ENCODE results near the gene NEAT1. TPM values are rescaled to one million over a fixed set of nuclear protein-coding genes. Genes with fewer than 3 reads are reported as not detected.

Gene NEAT1
- total RNA-seq, 1 donor from 2014 or later = 229 TPM

- H3K36me3 Mint-ChIP-seq = peaks cover 7% of the 10 kb centered on the region
- peak overlapping the region; percentile 99 for H3K27ac Mint-ChIP-seq
- peaks cover 51% of the 10 kb centered on the region for H3K4me1 Mint-ChIP-seq (ENCODE audit: unreplicated experiment)
- no peak for DNase-seq (ENCODE audit: extremely low spot score, unreplicated experiment)
- H3K4me3 Mint-ChIP-seq = peak overlapping the region; percentile 80
- no peaks in the 10 kb centered on the region for H3K9me3 Mint-ChIP-seq
- peaks cover 5% of the 10 kb centered on the region for H3K27me3 Mint-ChIP-seq
- no peak for TF ChIP-seq CTCF (conservative IDR thresholded peaks at IDR 0.05)
These were observed 4.7 kb upstream of the NEAT1 start for GRCh38 chr11:65417702-65418430.

GRCh38 chr11:65418431-65418680 lies 4.2 kb upstream of the NEAT1 start:
- Mint-ChIP-seq H3K36me3 (peaks cover 7% of the 10 kb centered on the region), H3K27ac (peak overlapping the region; percentile 99), H3K27me3 (peaks cover 8% of the 10 kb centered on the region), H3K9me3 (no peaks in the 10 kb centered on the region), H3K4me3 (peak overlapping the region; percentile 83), H3K4me1 (ENCODE audit: unreplicated experiment) (peaks cover 53% of the 10 kb centered on the region)
- DNase-seq (ENCODE audit: extremely low spot score, unreplicated experiment) = no peak
- TF ChIP-seq CTCF (conservative IDR thresholded peaks at IDR 0.05) = no peak

- TF ChIP-seq CTCF (conservative IDR thresholded peaks at IDR 0.05) = no peak
- Mint-ChIP-seq H3K27ac (peak overlapping the region; percentile 99), H3K36me3 (peaks cover 7% of the 10 kb centered on the region), H3K9me3 (no peaks in the 10 kb centered on the region), H3K27me3 (peaks cover 11% of the 10 kb centered on the region), H3K4me3 (peak overlapping the region; percentile 83), H3K4me1 (ENCODE audit: unreplicated experiment) (peaks cover 56% of the 10 kb centered on the region)
- DNase-seq (ENCODE audit: extremely low spot score, unreplicated experiment) = peak; percentile 87
These were observed 3.7 kb upstream of the NEAT1 start for GRCh38 chr11:65418681-65419459.

- no peaks in the 10 kb centered on the region for H3K9me3 Mint-ChIP-seq
- H3K4me1 Mint-ChIP-seq (ENCODE audit: unreplicated experiment) = peaks cover 60% of the 10 kb centered on the region
- H3K27me3 Mint-ChIP-seq = peaks cover 15% of the 10 kb centered on the region
- DNase-seq (ENCODE audit: extremely low spot score, unreplicated experiment) = no peak
- H3K27ac Mint-ChIP-seq = peak overlapping the region; percentile 99
- TF ChIP-seq CTCF (conservative IDR thresholded peaks at IDR 0.05) = no peak
- H3K36me3 Mint-ChIP-seq = peaks cover 10% of the 10 kb centered on the region
- H3K4me3 Mint-ChIP-seq = peak overlapping the region; percentile 83
These were observed 3.2 kb upstream of the NEAT1 start for GRCh38 chr11:65419460-65419771.

GRCh38 chr11:65419772-65420481 lies 2.7 kb upstream of the NEAT1 start:
- Mint-ChIP-seq H3K9me3 (no peaks in the 10 kb centered on the region), H3K27me3 (peaks cover 18% of the 10 kb centered on the region), H3K27ac (peak overlapping the region; percentile 99), H3K4me1 (ENCODE audit: unreplicated experiment) (peaks cover 65% of the 10 kb centered on the region), H3K4me3 (peak overlapping the region; percentile 79), H3K36me3 (peaks cover 14% of the 10 kb centered on the region)
- DNase-seq (ENCODE audit: extremely low spot score, unreplicated experiment) = no peak
- TF ChIP-seq CTCF (conservative IDR thresholded peaks at IDR 0.05) = no peak

Measured in type B pancreatic cell (in vitro differentiated cells).